Activated naive CD4-positive, alpha-beta T cell (primary cell): Measurements from ENCODE around the gene MYRIP.
"Not testable (repeated sequence)": the region's sequence is repeated elsewhere in the genome, so short reads cannot be mapped to it uniquely, and the experiment has no call there.

Experiments
- DNase-seq, 4 experiments: peaks; one replicate each; lab custom pipeline; 2025; lab: John Stamatoyannopoulos, UW

Gene MYRIP

GRCh38 chr3:40083066-40083465 lies 273.7 kb downstream of the MYRIP start:
- DNase-seq = no peak

GRCh38 chr3:40084424-40084823 lies 275.0 kb downstream of the MYRIP start:
- not testable (repeated sequence) for DNase-seq

GRCh38 chr3:40086890-40087883 lies 277.8 kb downstream of the MYRIP start:
- no peak for DNase-seq

- no peak for DNase-seq
These were observed 279.2 kb downstream of the MYRIP start for GRCh38 chr3:40088527-40089170.

- no peak for DNase-seq
These were observed 287.3 kb downstream of the MYRIP start for GRCh38 chr3:40096661-40097111.

GRCh38 chr3:40097131-40098117 lies 288.0 kb downstream of the MYRIP start:
- DNase-seq = no peak

- DNase-seq = no peak
These were observed 288.9 kb downstream of the MYRIP start for GRCh38 chr3:40098261-40098759.

GRCh38 chr3:40099871-40100270 lies 290.5 kb downstream of the MYRIP start:
- no peak for DNase-seq

- DNase-seq = no peak
These were observed 292.8 kb downstream of the MYRIP start for GRCh38 chr3:40102182-40102581.

GRCh38 chr3:40103829-40104228 lies 294.4 kb downstream of the MYRIP start:
- DNase-seq = no peak

GRCh38 chr3:40104441-40104840 lies 295.0 kb downstream of the MYRIP start:
- DNase-seq = no peak

GRCh38 chr3:40108643-40109042 lies 299.2 kb downstream of the MYRIP start:
- DNase-seq = no peak

- no peak for DNase-seq
These were observed 300.5 kb downstream of the MYRIP start for GRCh38 chr3:40109641-40110490.

- DNase-seq = no peak
These were observed 307.2 kb downstream of the MYRIP start for GRCh38 chr3:40116478-40117177.

- DNase-seq = no peak
These were observed 308.7 kb downstream of the MYRIP start for GRCh38 chr3:40118091-40118490.

- no peak for DNase-seq
These were observed 310.8 kb downstream of the MYRIP start for GRCh38 chr3:40120067-40120692.

GRCh38 chr3:40120806-40121205 lies 311.4 kb downstream of the MYRIP start:
- no peak for DNase-seq

- DNase-seq = no peak
These were observed 315.5 kb downstream of the MYRIP start for GRCh38 chr3:40124918-40125317.

GRCh38 chr3:40128166-40128565 lies 318.8 kb downstream of the MYRIP start:
- DNase-seq = no peak

- no peak for DNase-seq
These were observed 320.1 kb downstream of the MYRIP start for GRCh38 chr3:40129510-40129909.
